DMS 273 (cell line): ENCODE measurements around the gene MIOS.
A peak's percentile ranks its signal among the peaks of the same experiment; 100 is the strongest.
"Not testable (repeated sequence)": the region's sequence is repeated elsewhere in the genome, so short reads cannot be mapped to it uniquely, and the experiment has no call there.

Source experiments
- DNase-seq: peaks from one replicate; lab custom pipeline; 2025; ENCODE audit not compliant: unreplicated experiment; lab: John Stamatoyannopoulos, UW

The MIOS gene

DNA sequence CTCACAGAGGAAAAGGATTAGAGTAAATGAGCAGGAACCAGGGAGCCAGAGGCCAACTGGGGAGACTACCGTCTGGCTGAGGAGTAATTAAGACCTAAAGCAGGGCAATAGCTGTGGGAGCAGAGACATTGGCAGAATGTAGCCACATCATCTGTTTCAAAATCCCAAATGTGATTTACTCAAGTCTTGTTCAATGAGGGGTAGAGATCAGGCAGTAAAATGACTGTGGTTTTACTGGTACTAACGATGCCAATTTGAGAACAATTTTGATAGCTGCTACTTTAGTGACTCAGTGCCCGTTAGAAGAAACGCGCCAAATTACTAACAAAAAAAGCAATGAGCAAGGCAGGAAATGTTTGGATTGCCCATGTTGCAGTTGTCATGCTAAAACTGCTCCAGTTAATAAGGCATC lies 12.7 kb upstream of the MIOS start:
- peak; percentile 80 for DNase-seq

DNA sequence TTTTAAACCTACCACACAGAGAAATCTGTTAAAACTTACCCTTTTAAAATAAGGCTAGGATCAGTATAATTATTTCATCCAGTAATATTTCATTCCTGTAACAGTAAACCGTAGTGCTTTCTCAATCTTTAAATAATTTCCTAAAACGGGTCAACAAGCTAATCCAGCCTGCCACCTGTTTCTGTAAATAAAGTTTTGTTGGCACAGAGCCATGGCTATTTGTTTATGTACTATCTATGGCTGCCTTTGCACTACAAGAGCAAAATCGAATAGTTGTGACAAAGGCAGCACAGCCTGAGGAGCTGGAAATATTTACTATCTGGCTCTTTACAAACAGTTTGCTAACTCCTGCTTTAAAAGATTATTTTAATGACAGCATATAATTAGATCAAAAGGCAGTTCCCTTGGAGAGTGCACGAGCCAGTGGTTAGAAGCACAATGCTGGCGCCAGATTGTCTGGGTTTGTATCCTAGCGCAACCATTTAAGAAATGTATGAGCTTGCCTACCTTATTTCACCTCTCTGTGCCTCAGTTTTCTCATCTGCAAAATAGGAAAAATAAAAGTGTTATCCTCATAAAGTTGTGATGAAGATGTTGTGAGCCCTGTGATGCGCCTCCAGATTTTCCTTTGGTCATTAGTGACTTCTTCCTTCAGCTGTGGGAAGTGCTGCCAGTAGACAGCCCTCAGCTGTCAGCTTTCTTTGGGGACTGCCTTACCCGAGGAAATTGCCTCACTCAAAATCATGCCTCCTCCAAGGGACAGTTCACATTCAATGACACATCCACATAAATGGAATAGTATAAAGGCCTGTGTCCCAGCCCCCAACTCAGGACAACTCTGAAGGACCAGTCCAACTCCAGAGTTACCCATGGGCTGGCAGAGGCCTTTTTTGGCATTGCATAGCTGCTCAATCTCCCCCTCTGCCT lies 11.8 kb upstream of the MIOS start:
- peak; percentile 90 for DNase-seq

GRCh38 chr7:7556852-7557251 lies 9.8 kb upstream of the MIOS start:
- no peak for DNase-seq

DNA sequence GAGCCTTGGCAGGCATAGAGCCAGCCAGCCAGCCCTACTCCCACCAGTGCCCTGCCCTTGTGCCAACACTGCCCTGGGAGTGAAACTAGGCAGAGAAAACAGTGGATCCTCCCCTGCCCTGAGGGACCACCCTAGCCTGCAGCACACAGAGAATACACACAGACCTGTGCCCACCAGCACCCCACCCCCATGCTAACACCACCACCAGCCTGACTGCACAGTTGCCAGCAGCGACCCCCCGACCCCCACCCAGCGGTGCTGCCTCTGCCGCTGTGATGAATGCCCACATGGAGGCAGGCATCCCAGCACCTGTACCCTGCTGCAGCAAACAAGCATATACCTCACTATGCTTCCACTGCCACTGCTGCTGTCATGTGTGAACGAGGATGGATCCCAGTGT lies 9.4 kb upstream of the MIOS start:
- no peak for DNase-seq

DNA sequence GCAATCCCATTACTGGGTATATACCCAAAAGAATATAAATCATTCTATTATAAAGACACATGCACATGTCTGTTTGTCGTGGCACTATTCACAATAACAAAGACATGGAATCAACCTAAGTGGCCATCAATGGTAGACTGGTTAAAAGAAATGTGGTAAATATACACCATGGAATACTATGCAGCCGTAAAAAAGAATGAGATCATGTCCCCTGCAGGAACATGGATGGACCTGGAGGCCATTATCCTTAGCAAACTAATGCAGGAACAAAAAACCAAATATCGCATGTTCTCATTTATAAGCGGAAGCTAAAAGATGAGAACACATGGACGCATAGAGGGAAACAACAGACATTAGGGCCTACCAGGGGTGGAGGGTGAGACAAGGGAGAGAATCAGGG lies 5.1 kb upstream of the MIOS start:
- DNase-seq, result not testable (repeated sequence)

DNA sequence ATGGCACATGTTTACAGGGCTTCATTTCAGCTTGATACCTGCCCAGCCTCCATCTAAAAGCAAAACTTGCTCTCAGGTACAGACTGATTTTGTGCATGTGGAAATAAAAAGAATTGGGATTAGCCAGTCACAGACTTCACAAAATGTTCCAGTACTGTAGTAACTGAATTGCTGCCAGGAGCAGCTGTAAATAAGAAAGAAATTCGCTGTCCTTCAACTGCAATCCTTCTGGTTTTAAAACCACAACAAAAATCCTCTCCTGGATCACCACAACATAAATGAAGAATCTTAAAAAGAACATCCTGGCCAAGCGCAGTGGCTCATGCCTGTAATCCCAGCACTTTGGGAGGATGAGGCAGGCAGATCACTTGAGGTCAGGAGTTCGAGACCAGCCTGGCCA lies 3.9 kb upstream of the MIOS start:
- DNase-seq, result no peak

GRCh38 chr7:7563269-7563668 lies 3.4 kb upstream of the MIOS start:
- no peak for DNase-seq

GRCh38 chr7:7563813-7564212 lies 2.9 kb upstream of the MIOS start:
- DNase-seq, result no peak

DNA sequence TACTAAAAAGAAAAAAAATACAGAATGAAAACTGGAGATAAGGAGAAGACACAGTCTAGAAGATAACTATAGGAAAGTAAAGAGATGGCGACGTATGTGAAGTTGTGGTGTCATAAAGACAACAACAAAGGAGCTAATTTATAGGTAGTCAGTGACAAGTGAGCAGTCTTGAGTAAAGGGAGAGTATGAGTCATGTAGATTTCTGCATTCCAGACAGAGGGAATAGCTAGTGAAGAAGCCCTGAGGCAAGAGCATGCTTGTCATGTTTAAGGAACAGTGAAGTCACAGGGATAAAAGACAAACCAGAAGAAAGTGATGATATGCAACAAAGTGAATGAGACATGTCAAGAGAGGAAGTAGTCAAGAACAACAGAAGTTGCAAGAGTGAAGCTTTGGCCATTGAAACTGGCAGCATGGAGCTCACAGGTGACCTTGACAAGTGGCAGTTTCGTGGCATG lies 2.3 kb upstream of the MIOS start:
- no peak for DNase-seq

- no peak for DNase-seq
Observed at GRCh38 chr7:7565018-7565680, 1.5 kb upstream of the MIOS start.

DNA sequence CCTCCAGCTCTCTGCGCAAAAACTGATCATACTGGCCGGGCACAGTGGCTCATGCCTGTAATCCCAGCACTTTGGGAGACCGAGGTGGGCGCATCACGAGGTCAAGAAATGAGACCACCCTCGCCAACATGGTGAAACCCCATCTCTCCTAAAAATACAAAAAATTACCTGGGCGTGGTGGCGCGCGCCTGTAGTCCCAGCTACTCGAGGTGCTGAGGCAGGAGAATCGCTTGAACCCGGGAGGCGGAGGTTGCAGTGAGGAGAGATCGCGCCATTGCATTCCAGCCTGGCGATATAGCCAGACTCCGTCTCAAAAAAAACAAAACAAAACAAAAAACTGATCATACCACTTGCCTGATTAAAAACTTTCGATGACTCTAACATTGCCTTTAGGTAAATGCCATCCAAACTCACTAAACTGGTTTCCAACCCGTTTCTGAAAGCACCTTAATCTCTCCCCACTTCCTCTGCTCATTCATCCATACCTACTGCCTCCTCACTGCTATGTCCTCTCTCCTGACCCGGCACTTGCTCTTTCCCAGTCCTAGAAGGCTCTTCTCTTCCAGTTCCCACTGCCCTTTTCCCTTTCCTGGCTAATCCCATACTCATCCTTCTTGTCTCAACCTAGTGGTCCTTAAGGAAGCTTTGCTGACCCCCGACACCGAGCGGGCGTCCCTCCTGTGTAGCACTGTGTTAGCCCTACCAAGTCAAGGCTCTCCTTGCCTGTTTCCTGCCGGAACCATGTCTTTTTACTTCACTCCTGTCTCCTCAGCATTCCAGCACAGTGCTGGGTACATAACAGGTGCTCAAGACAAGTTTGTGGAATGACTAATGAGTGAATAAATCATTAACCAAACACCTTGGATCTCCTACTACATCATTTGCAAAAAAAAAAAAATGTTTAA lies 686 bp upstream of the MIOS start:
- peak; percentile 47 for DNase-seq

GRCh38 chr7:7567898-7568531 lies 1.3 kb downstream of the MIOS start:
- DNase-seq, result peak; percentile 35

GRCh38 chr7:7568553-7568952 lies 1.9 kb downstream of the MIOS start:
- no peak for DNase-seq

DNA sequence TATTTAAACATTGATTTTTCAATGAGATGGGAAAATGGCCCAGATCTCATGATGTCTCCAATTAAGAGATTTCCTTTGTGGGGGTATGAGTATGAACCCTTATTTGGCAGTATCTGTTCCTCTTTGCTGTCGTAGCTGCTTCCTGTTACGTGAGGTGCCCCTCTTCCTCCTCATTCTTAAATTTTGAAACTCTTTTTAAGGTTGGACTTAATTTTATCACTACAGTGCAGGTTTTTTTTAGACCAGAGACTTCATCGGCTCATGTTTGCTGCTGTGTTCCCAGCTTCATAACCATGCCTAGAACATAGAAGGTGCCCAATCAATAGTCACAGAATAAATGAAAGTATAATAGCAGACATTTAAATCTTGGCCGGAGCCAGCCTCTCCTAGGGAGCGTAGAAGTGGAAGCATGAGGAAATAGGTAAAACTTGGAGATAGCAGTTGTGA lies 2.4 kb downstream of the MIOS start:
- no peak for DNase-seq

DNA sequence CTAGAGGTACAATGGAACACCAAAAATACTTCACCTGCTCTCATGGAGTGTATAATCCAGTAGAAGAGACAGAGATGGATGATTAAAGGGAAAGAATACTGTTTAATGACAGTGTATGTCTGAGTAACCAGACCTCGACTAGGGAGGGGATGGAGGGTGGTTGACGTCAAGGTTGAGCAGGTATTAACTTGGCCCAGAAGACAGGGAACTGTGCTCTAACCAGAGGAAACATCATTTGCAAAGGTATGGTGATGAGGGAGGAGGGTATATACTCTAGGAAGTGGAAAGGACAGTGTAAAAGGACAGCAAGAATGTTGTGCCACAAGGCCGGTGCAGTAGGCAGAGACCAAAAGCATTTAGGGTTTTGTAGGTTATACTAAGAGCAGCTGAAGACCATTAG lies 2.9 kb downstream of the MIOS start:
- DNase-seq, result no peak

GRCh38 chr7:7570584-7570983 lies 3.9 kb downstream of the MIOS start:
- no peak for DNase-seq

DNA sequence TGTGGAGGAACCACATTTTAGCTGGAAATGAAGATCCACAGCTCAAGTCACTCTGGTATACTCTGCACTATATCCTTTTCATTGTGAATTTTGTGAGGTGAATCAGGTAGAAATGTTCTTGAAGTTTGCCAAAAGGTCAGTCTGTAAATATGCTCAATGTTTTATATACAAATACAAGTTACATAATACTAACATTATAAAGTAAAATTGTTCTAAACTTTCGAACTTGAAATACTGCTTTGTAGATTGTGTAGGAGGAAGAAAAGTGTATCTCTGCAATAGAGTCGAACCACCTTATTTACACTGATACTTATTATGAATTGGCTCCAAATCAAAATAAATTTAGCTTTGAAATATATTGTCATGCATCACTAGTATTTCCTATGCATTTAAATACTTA lies 7.0 kb downstream of the MIOS start:
- DNase-seq, result no peak

DNA sequence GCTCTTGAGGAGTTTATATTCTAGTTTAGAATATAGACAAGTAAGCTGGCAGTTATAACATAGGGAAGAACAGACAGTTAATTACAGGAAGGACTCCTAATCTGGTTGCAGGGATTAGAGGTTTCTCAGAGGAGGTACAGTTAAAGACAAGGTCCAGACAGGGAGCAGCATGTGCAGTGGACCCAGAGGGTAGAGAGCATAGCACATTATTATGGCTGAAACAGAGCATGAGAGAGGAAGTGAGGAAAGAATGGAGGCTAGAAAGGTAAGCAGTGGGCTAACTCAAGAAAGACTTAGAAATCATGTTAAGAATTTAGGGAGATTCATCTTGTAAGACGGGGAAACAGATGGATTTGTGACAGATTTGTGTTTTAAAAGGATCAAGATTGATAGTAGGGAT lies 9.7 kb downstream of the MIOS start:
- DNase-seq, result no peak

GRCh38 chr7:7577888-7578287 lies 11.2 kb downstream of the MIOS start:
- no peak for DNase-seq

- DNase-seq, result no peak
Observed at GRCh38 chr7:7579638-7580037, 13.0 kb downstream of the MIOS start.
